Activated naive CD4-positive, alpha-beta T cell treated with anti-CD3 and anti-CD28 coated beads, Interleukin-2, amount 10 ng/mL, durations not matched to agents 7 days and 5 days (primary cell): ENCODE data around the gene PTPRE.

Source experiments
- CTCF ChIA-PET: fragments of 350-600 bp; sonication (Branson Sonifier 250); formaldehyde crosslinking; loops from one replicate; lab custom pipeline; 2021; ENCODE audit warnings: antibody characterized with exemption; lab: Charles Lee
- DNase-seq: peaks from one replicate; pipeline ENCODE4 v3.0.0-alpha.2; 2020
- H3K27ac Mint-ChIP-seq: one replicate; pipeline ENCODE4 v1.8.0; 2021; ENCODE audit warnings: mild to moderate bottlenecking, moderate library complexity, mixed read lengths
- H3K27me3 Mint-ChIP-seq: one replicate; pipeline ENCODE4 v1.8.0; 2021; ENCODE audit warnings: mild to moderate bottlenecking, mixed read lengths
- H3K36me3 Mint-ChIP-seq: one replicate; pipeline ENCODE4 v1.8.0; 2021; ENCODE audit warnings: mixed read lengths
- H3K4me1 Mint-ChIP-seq: one replicate; pipeline ENCODE4 v1.8.0; 2021; ENCODE audit warnings: mixed read lengths
- H3K4me3 Mint-ChIP-seq: one replicate; pipeline ENCODE4 v1.8.0; 2021; ENCODE audit warnings: mild to moderate bottlenecking, moderate library complexity, mixed read lengths
- H3K9me3 Mint-ChIP-seq: one replicate; pipeline ENCODE4 v1.8.0; 2021; ENCODE audit warnings: mixed read lengths

PTPRE gene

DNA sequence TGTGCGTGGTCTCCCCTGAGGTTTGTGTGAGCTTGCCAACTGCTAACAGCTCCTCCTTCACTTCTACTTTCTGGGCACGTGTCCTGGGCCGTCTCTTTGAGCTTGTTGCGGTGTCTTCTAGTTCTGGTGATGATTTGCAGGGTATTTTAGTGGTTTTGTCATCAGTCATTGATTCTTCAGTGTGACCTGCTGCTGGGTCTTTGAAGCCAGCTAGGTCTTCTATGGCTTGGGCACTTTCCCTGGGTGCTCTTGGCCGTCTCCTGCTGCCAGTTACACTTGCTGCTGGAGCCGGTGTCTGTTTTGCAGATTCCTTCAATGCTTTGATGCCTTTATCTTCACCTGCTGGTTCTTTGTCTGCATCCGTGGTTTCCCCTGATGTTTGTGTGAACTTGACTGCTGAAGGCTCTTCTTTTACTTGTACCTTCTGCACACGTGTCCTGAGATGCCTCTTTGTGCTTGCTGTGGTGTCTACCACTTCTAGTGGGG is 196.4 kb downstream of the PTPRE start:
- Mint-ChIP-seq H3K36me3 (peaks cover 30% of the 10 kb centered on the region), H3K9me3 (no peaks in the 10 kb centered on the region), H3K27ac (peak overlapping the region; percentile 69), H3K4me3 (no peak overlapping the region), H3K4me1 (peaks cover 40% of the 10 kb centered on the region), H3K27me3 (no peaks in the 10 kb centered on the region)
- CTCF ChIA-PET = interaction anchor here (1.0 to 1.4 kb wide), 2 partner anchors 12 to 13 kb away, joined by 3 to 4 read pairs; no protein-coding TSS in a partner anchor
- DNase-seq = peak; percentile 47

DNA sequence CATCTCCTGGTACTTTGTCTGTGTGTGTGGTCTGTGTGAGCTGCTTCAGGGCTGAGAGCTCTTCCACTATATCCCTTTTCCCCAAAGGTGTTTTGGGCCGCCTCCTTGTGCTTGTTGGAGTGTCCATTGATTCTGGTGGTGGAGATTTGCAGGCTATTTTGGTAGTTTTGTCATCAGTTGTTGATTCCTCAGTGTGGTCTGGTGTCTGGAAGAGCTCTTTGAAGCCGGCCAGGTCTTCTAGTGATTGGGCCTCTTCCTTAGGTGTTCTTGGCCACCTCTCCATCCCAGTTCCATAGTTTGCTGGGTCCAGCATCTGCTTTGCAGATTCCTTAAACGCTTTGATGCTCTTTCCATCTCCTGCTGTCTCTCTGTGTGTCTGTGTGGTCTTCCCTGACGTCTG is 198.5 kb downstream of the PTPRE start:
- CTCF ChIA-PET = interaction anchor here (1.3 to 2.0 kb wide), 2 partner anchors 10 to 44 kb away, joined by 3 to 7 read pairs; no protein-coding TSS in a partner anchor
- Mint-ChIP-seq H3K4me3 (no peak overlapping the region), H3K4me1 (peaks cover 33% of the 10 kb centered on the region), H3K9me3 (no peaks in the 10 kb centered on the region), H3K27ac (no peak overlapping the region), H3K27me3 (no peaks in the 10 kb centered on the region), H3K36me3 (peaks cover 15% of the 10 kb centered on the region)
- DNase-seq = no peak

DNA sequence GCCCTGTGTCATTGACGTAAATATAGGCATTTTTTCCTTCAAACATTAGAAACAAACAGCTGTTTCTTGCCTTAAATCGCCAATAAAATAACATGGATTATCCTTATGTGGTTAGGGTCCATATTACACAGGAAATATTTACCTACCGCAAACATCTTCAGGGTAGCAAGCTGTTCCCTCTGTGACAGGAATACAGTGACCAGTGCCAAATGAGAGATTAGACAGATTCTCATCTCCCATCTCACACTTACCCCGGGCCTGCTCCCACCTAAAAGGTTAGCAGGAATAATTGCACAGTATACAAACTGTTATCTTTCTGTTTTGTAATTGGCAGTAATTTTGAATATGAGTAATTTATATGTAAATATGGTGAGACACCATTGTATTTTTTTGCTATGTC is 202.8 kb downstream of the PTPRE start:
- DNase-seq = no peak
- Mint-ChIP-seq H3K9me3 (no peaks in the 10 kb centered on the region), H3K36me3 (peaks cover 45% of the 10 kb centered on the region), H3K27ac (no peak overlapping the region), H3K4me1 (peaks cover 6% of the 10 kb centered on the region), H3K27me3 (no peaks in the 10 kb centered on the region), H3K4me3 (no peak overlapping the region)
- CTCF ChIA-PET = no interaction called here

DNA sequence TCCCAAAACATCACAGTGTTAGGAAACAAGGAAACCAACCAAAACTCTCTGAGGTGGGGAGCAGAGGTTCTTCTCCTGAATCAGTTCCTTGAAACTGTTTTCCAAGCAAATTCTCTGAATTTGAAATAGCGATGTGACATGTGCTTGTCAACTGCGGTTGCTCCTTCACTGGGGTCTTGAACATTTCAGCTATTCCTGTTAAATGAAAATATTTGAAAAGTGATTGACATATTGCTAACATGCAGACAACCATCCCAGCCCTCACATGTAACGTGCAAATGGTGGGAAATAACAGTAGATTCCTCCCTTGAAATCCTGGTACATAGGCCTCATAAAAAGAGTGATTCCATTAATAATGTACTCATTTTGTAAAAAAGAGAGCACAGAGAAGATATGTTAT is 203.4 kb downstream of the PTPRE start:
- Mint-ChIP-seq H3K27me3 (no peaks in the 10 kb centered on the region), H3K36me3 (peaks cover 51% of the 10 kb centered on the region), H3K4me1 (peaks cover 2% of the 10 kb centered on the region), H3K9me3 (no peaks in the 10 kb centered on the region), H3K4me3 (no peak overlapping the region), H3K27ac (no peak overlapping the region)
- DNase-seq = no peak
- CTCF ChIA-PET = interaction anchor here (1.3 kb wide), 1 partner anchor 14 kb away, joined by 5 read pairs; no protein-coding TSS in a partner anchor

DNA sequence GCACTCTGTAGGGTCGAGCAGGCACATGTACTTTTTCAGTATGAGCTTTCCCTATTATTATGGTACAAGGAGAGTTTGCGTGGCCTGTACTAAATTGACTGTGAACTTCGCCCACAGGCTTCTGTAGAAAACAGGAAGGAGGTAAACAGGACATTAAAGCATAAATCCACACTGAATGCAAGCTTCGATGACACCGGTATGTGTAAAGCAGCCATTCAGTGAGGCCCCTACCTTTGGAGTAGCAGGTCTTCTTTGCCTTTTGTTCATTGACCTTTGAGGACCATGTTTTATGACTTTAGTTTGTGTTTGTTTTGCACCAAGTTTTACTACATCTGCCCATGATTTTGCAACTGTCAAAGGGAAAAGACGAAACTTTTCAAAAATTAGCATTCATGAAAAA is 204.8 kb downstream of the PTPRE start:
- Mint-ChIP-seq H3K4me1 (peaks cover 7% of the 10 kb centered on the region), H3K27me3 (no peaks in the 10 kb centered on the region), H3K36me3 (peaks cover 64% of the 10 kb centered on the region), H3K27ac (no peak overlapping the region), H3K9me3 (no peaks in the 10 kb centered on the region), H3K4me3 (no peak overlapping the region)
- CTCF ChIA-PET = interaction anchor here (1.1 to 1.5 kb wide), 3 partner anchors 12 to 38 kb away, joined by 3 to 5 read pairs (median 4); no protein-coding TSS in a partner anchor
- no peak for DNase-seq

DNA sequence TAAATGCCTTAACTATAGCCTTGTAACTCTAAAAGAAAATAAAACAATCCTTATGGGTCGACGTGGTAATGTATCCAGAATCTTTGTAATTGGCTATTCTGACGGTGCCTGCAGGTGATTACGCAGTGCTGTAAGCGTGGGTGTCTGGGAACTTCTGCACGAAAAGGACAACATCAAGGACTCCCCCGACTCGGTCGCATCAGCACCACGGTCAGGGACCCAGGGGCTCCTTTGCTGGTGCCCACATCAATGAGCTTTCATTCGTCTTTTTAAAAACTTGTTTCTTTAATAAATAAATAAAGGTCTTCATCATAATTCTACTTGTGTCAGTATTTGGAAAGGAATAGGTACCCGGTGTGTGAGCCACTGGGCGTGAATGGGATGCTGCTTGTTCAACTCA is 206.1 kb downstream of the PTPRE start:
- Mint-ChIP-seq H3K27ac (no peak overlapping the region), H3K4me3 (no peak overlapping the region), H3K27me3 (no peaks in the 10 kb centered on the region), H3K36me3 (peaks cover 72% of the 10 kb centered on the region), H3K4me1 (peaks cover 7% of the 10 kb centered on the region), H3K9me3 (no peaks in the 10 kb centered on the region)
- no peak for DNase-seq
- CTCF ChIA-PET = no interaction called here

DNA sequence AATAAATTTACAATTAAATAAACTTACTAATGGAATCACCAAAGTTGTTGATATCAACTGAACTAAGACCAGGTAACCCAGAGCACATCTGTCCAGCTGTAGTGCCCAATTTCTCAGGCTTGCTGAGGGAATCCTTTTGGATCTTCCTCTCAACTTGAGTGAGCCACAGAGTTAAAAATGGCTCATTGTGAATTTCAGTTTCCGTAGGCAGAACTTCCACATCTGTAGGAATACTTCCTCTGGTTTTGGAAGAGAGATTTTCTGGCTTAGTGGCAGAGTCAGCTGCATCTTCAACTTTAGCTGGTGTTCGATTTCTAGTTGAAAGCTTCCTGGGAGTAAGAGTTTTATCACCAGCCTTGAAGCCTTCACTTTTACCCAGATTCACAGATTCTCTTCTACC is 208.0 kb downstream of the PTPRE start:
- Mint-ChIP-seq H3K9me3 (no peaks in the 10 kb centered on the region), H3K36me3 (peaks cover 85% of the 10 kb centered on the region), H3K27ac (no peak overlapping the region), H3K4me3 (no peak overlapping the region), H3K4me1 (peaks cover 20% of the 10 kb centered on the region), H3K27me3 (no peaks in the 10 kb centered on the region)
- DNase-seq = no peak
- CTCF ChIA-PET = interaction anchor here (0.8 to 2.1 kb wide), 3 partner anchors 12 to 33 kb away, joined by 4 to 5 read pairs (median 4); no protein-coding TSS in a partner anchor

DNA sequence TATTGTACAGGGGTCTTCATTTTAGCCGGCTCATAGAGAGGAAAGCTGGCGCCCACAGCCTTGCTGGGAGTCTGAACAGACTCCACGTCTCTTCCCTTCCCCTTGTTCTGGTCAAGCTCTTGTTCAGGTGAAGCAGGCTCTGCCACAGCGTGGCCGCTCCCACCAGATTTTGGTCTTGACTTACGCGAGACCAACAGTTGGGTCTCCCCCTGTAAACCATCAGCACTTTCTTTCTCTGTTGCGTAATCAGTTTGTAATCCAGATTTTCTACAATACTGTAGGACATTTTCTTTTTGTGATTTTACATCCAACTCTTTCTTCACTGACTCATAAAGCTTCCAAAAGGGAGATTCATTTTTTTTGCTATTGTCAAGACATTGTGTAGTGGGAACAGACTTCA is 208.5 kb downstream of the PTPRE start:
- Mint-ChIP-seq H3K4me1 (peaks cover 25% of the 10 kb centered on the region), H3K36me3 (peaks cover 86% of the 10 kb centered on the region), H3K9me3 (no peaks in the 10 kb centered on the region), H3K4me3 (no peak overlapping the region), H3K27me3 (no peaks in the 10 kb centered on the region), H3K27ac (no peak overlapping the region)
- DNase-seq = no peak
- CTCF ChIA-PET = interaction anchor here (0.7 to 2.3 kb wide), 6 partner anchors 9 to 35 kb away, joined by 3 to 10 read pairs (median 4); no protein-coding TSS in a partner anchor

DNA sequence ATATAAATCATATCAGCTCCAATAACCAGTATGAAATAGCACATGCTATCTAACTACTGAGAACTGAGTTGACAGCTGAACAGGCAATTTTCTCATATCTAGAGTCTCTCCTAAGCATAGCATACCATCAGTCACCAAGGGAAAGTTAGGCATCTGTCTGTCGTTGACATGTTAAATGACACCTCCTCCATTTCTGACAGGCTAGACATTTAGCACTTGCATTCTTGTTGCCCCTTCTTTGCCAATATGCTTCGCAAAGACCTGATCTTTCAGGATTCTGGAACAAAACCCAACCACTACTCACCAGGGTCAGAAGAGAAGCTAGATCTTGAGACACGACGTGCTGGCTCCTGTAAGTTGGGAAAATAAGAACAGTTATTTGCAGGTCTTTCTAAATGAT is 209.3 kb downstream of the PTPRE start:
- H3K4me1 Mint-ChIP-seq = peaks cover 33% of the 10 kb centered on the region
- H3K9me3 Mint-ChIP-seq = no peaks in the 10 kb centered on the region
- CTCF ChIA-PET = interaction anchor here (0.7 to 2.3 kb wide), 8 partner anchors 8 to 81 kb away, joined by 3 to 10 read pairs (median 4); no protein-coding TSS in a partner anchor
- H3K36me3 Mint-ChIP-seq = peaks cover 87% of the 10 kb centered on the region
- DNase-seq = no peak
- no peak overlapping the region for H3K4me3 Mint-ChIP-seq
- no peaks in the 10 kb centered on the region for H3K27me3 Mint-ChIP-seq
- H3K27ac Mint-ChIP-seq = no peak overlapping the region

DNA sequence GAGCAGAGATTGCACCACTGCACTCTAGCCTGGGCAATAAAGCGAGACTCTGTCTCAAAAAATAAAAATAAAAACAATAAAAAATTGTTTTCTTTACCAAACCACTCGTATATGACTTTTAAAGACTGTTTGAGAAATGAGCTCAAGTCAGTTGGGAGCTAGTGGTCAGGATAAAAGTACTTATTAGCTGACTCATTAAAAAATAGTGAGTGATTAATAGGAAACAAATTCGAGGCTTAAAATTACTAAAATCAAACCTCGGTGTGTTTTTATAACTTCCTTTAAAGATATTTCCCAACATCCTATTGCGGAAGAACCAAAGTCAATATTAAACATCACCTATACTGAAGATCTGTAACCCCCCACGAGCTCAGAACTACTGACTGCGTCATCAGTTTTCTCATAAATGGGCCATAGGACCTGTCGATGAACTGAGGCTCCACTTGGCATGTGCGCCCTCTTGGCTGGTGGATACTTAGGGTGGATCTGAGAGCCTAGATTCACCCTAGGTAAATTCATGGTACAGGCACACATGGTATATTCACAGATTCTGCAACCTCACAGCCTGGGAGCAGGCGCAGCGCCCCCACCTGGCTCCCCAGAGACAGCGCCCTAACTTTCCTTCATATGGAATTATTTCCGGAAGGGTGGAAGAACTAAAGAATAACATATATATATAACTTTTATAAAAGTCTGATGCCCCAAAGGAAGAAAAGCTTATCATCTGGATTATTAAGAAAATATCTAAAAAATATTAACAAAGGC is 210.1 kb downstream of the PTPRE start:
- peaks cover 37% of the 10 kb centered on the region for H3K4me1 Mint-ChIP-seq
- H3K27ac Mint-ChIP-seq = no peak overlapping the region
- no peaks in the 10 kb centered on the region for H3K27me3 Mint-ChIP-seq
- H3K9me3 Mint-ChIP-seq = no peaks in the 10 kb centered on the region
- CTCF ChIA-PET = interaction anchor here (1.0 to 2.3 kb wide), 6 partner anchors 9 to 82 kb away, joined by 3 to 10 read pairs (median 4); no protein-coding TSS in a partner anchor
- no peak for DNase-seq
- peaks cover 81% of the 10 kb centered on the region for H3K36me3 Mint-ChIP-seq
- H3K4me3 Mint-ChIP-seq = no peak overlapping the region

DNA sequence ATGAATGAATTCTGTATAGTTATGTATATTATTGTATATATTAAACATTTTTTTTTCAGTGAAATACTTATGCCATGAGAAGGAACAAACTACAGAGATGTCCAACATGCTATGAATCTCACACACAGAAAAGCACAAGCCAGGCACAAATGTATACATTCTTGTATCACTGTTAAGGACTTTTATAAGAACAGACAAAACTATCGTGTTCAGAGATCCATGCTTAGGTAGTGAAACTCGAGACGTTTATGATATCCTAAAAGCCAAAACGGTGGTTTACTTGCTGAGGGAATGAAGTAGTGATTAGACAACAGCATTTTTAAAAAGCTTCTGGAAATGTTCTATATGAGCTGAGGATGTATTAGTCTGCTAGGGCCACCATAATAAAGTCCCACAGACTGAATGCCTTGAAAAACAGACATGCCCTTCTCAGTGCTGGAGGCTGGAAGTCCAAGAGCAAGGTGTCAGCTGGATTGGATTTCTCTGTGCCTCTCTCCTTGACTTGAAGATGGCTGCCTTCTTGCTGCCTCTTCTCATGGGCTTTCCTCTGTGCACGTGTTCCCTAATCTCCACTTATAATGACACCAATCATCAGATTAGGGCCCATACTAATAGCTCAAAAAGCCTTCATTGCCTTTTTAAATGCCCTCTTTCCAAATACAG is 215.0 kb downstream of the PTPRE start:
- DNase-seq = no peak
- Mint-ChIP-seq H3K4me1 (peaks cover 65% of the 10 kb centered on the region), H3K27me3 (peaks cover 4% of the 10 kb centered on the region), H3K9me3 (no peaks in the 10 kb centered on the region), H3K36me3 (peaks cover 69% of the 10 kb centered on the region), H3K27ac (peak overlapping the region; percentile 56), H3K4me3 (peak overlapping the region; percentile 29)
- CTCF ChIA-PET = interaction anchor here (0.7 to 1.8 kb wide), 2 partner anchors 29 to 87 kb away, joined by 4 read pairs; no protein-coding TSS in a partner anchor

DNA sequence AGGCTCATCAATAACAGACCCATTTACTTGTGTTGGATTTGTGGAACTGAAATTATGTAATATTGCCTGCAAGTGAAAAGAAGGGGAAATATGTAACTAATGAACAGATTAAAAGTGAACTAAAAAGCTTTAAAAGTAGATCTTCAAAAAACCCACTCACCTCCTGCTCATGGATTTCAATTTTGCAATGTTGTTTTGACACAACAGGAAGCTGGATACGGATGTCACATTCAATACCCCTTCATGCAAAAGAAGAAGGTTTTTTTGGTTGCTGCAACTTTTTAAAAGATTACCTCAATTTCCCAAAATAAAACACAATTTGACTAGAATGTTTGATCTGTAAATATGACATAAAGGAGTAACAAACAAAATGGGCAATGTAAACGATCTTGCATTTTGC is 216.0 kb downstream of the PTPRE start:
- CTCF ChIA-PET = interaction anchor here (1.5 to 1.8 kb wide), 2 partner anchors 31 to 88 kb away, joined by 3 to 4 read pairs; no protein-coding TSS in a partner anchor
- peak overlapping the region; percentile 86 for H3K27ac Mint-ChIP-seq
- peak overlapping the region; percentile 97 for H3K4me3 Mint-ChIP-seq
- H3K36me3 Mint-ChIP-seq = peaks cover 62% of the 10 kb centered on the region
- H3K27me3 Mint-ChIP-seq = peaks cover 4% of the 10 kb centered on the region
- H3K9me3 Mint-ChIP-seq = no peaks in the 10 kb centered on the region
- peaks cover 73% of the 10 kb centered on the region for H3K4me1 Mint-ChIP-seq
- DNase-seq = no peak

DNA sequence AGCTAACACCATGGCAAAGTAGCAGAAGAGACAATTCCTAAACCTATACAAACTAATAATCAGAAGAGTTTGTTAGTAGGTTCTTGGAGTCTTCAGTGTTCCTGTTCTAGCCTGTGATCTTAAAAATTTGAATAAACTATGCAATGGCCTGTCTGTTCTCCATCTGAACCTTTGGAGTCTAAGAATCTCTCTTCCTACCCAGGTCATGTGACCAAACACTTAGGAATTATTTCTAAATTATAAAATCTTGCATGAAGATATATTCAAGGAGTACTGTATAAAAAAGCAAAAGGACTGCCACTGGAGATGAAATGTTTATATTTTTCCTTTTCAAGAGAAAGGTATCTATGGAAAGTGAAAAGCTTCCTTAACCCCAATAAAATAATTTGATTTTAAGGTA is 216.9 kb downstream of the PTPRE start:
- peaks cover 69% of the 10 kb centered on the region for H3K4me1 Mint-ChIP-seq
- H3K4me3 Mint-ChIP-seq = peak overlapping the region; percentile 97

More for the DNA sequence above, 216.9 kb downstream of the PTPRE start:
- peak overlapping the region; percentile 49 for H3K27ac Mint-ChIP-seq
- peaks cover 57% of the 10 kb centered on the region for H3K36me3 Mint-ChIP-seq
- H3K9me3 Mint-ChIP-seq = no peaks in the 10 kb centered on the region
- CTCF ChIA-PET = interaction anchor here (1.2 to 1.9 kb wide), 4 partner anchors 13 to 32 kb away, joined by 3 to 5 read pairs (median 4); no protein-coding TSS in a partner anchor
- DNase-seq = no peak
- H3K27me3 Mint-ChIP-seq = peaks cover 11% of the 10 kb centered on the region
